Measurements from ENCODE around the gene ERMARD. TPM values are rescaled to one million over a fixed set of nuclear protein-coding genes. Genes with fewer than 3 reads are reported as not detected.

Gene ERMARD
- total RNA-seq, 4 donors from 2014 or later: 14.6 to 49.1 (median 20.4) TPM

DNA sequence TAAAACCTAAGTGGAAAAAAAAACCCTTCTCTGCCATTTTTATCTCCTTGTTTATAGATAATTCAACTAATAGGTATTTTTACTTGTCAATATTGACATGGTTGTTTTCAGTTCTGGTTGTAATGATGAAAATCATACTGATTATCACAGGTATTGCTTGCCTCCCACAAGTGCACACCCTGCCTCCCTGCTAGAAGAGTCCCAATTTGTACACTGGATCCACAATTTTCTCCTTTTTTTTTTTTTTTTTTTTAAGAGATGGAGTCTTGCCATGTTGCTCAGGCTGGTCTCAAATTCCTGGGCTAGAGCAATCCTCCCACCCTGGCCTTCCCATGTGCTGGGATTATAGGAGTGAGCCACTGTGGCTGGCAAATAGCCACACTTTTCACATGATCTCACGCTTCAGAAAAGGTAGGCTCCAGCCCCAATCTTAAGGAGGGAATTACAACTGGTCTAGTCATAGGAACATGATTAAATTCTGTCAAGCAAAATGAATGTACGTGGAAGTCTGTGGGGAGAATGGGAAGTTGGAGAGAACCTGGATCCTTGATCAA, 12.4 kb upstream of the ERMARD start:
- Histone ChIP-seq H3K36me3 (no peaks in the 10 kb centered on the region), H3K4me3 (no peak overlapping the region), H3K27me3 (no peaks in the 10 kb centered on the region), H3K27ac (no peak overlapping the region), H3K4me1 (no peaks in the 10 kb centered on the region), H3K9me3 (no peaks in the 10 kb centered on the region)
- 83% methylated on average over 2 of the region's 2 CpGs for WGBS
- DNase-seq (ENCODE audit: low spot score in 2 of 2): no peak
- TF ChIP-seq POLR2AphosphoS5 (IDR thresholded peaks at IDR 0.05) (no peak), CTCF (IDR thresholded peaks at IDR 0.05) (no peak), POLR2A (IDR thresholded peaks at IDR 0.05) (no peak), EP300 (IDR thresholded peaks at IDR 0.05) (no peak)

DNA sequence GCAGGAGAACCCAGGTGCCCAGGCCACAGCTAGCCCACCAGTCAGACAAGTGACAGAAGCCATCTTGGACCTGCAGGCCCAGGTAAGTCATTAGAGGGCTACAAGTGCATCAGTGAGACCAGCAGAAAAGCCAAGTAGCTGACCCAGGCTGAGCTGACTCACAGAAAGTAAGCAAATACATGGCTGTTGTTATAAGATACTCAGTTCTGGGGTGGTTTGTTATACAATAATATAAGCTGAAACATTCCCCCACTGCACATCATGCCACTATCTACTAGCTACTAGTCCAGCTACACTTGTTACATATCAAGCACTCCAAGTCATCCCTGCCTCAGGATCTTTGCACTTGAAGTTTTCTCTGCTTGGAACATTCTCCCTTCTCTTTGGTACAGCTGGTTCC, 10.1 kb upstream of the ERMARD start:
- TF ChIP-seq CTCF (IDR thresholded peaks at IDR 0.05) (no peak), EP300 (IDR thresholded peaks at IDR 0.05) (no peak), POLR2A (IDR thresholded peaks at IDR 0.05) (no peak), POLR2AphosphoS5 (IDR thresholded peaks at IDR 0.05) (no peak)
- Histone ChIP-seq H3K9me3 (peaks cover 6% of the 10 kb centered on the region), H3K27me3 (no peaks in the 10 kb centered on the region), H3K4me1 (no peaks in the 10 kb centered on the region), H3K36me3 (no peaks in the 10 kb centered on the region), H3K4me3 (no peak overlapping the region), H3K27ac (no peak overlapping the region)
- no peak for DNase-seq (ENCODE audit: low spot score in 2 of 2)

DNA sequence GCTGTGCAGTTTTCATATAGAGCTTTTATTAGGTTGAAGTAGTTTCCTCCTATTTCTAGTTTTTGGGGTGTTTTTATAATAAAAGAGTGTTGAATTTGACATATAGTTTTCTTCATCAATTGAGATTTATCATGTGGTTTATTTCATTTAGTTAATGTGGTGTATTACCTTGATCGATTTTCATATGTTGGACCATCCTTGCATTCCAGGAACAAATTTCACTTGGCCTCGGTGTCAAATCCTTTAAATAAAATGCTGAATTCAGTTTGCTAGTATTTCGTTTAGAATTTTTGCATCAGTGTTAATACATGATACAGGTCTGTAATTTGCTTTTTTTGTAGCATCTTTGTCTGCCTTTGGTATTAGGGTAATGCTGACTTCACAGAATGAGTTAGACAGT, 6.0 kb upstream of the ERMARD start:
- Histone ChIP-seq H3K4me3 (no peak overlapping the region), H3K27me3 (no peaks in the 10 kb centered on the region), H3K36me3 (no peaks in the 10 kb centered on the region), H3K27ac (no peak overlapping the region), H3K4me1 (peaks cover 5% of the 10 kb centered on the region), H3K9me3 (peaks cover 6% of the 10 kb centered on the region)
- 88% methylated on average over 3 of the region's 3 CpGs for WGBS
- no peak for TF ChIP-seq POLR2AphosphoS5 (IDR thresholded peaks at IDR 0.05)
- no peak for TF ChIP-seq EP300 (IDR thresholded peaks at IDR 0.05)
- no peak for TF ChIP-seq CTCF (IDR thresholded peaks at IDR 0.05)
- no peak for TF ChIP-seq POLR2A (IDR thresholded peaks at IDR 0.05)
- no peak for DNase-seq (ENCODE audit: low spot score in 2 of 2)

DNA sequence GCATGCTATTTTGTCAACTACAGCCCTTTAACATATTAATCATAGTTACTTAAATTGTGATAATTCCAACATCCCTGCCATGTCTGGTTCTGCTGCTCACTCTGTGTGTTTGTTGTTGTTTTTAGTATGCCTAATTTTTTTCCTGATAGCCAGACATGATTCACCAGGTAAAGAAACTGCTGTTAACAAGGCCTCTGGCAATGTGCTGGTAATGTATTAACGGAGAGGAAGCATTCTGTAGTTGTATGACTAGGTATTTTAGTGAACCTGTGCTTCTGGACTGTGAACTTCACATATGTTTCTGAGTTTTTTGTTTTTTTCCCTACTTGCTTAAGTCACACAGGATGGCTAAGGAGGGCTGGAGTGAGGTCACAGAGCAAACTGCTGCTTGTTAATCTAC, 4.9 kb upstream of the ERMARD start:
- TF ChIP-seq POLR2AphosphoS5 (IDR thresholded peaks at IDR 0.05) (no peak), EP300 (IDR thresholded peaks at IDR 0.05) (no peak), CTCF (IDR thresholded peaks at IDR 0.05) (no peak), POLR2A (IDR thresholded peaks at IDR 0.05) (no peak)
- DNase-seq (ENCODE audit: low spot score in 2 of 2): no peak
- peaks cover 6% of the 10 kb centered on the region for H3K9me3 ChIP-seq
- H3K27me3 ChIP-seq: no peaks in the 10 kb centered on the region
- no peaks in the 10 kb centered on the region for H3K36me3 ChIP-seq
- no peak overlapping the region for H3K27ac ChIP-seq
- peaks cover 11% of the 10 kb centered on the region for H3K4me1 ChIP-seq
- no peak overlapping the region for H3K4me3 ChIP-seq
- 93% methylated on average over 1 of the region's 1 CpG for WGBS

- Histone ChIP-seq H3K4me1 (peaks cover 23% of the 10 kb centered on the region), H3K27me3 (no peaks in the 10 kb centered on the region), H3K9me3 (no peaks in the 10 kb centered on the region), H3K27ac (peak overlapping the region; percentile 97), H3K36me3 (peaks cover 7% of the 10 kb centered on the region), H3K4me3 (peak overlapping the region; percentile 86)
- TF ChIP-seq CTCF (IDR thresholded peaks at IDR 0.05) (no peak), POLR2AphosphoS5 (IDR thresholded peaks at IDR 0.05) (no peak), EP300 (IDR thresholded peaks at IDR 0.05) (no peak), POLR2A (IDR thresholded peaks at IDR 0.05) (no peak)
- DNase-seq (ENCODE audit: low spot score in 2 of 2): no peak
- WGBS: 10% methylated on average over 10 of the region's 19 CpGs
Measured at GRCh38 chr6:169752074-169752623, 727 bp downstream of the ERMARD start.
